Colonic mucosa (tissue), 4 donors: ENCODE results near the gene MDM4. TPM values are rescaled to one million over a fixed set of nuclear protein-coding genes. Genes with fewer than 3 reads are reported as not detected.

Source experiments
- DNase-seq: peaks from one replicate; pipeline ENCODE4 v3.0.0-alpha.2; 2020
- H3K27ac ChIP-seq: fragments of 200-600 bp; one replicate; pipeline ENCODE4 v1.8.0; 2021
- H3K27me3 ChIP-seq: fragments of 200-600 bp; one replicate; pipeline ENCODE4 v1.8.0; 2021
- H3K36me3 ChIP-seq: fragments of 200-600 bp; one replicate; pipeline ENCODE4 v1.8.0; 2021
- H3K4me1 ChIP-seq: fragments of 200-600 bp; one replicate; pipeline ENCODE4 v1.8.0; 2021; ENCODE audit warnings: mild to moderate bottlenecking
- H3K4me3 ChIP-seq: fragments of 200-600 bp; one replicate; pipeline ENCODE4 v1.8.0; 2021
- H3K9ac ChIP-seq, 2 donors: one replicate each; pipeline ENCODE4 v1.7.0; 2013; ENCODE audit warnings: control low read depth in 2 of 2, low read depth in 2 of 2, low read length in 2 of 2
- H3K9me3 ChIP-seq: fragments of 200-600 bp; one replicate; pipeline ENCODE4 v1.8.0; 2021
- intact Hi-C: fragments of 100-400 bp; cut with DNase I; formaldehyde crosslinking; loops from one replicate; pipeline ENCODE4 v1.14.1; 2022
- total RNA-seq, 2 donors: library from RNA; stranded (reverse); fragmentation: NEBNext Ultra II Directional in 1 of 2; extraction: Animal tissue kit (Norgen Biotek cat#: 25700) in 1 of 2; gene quantifications; one replicate each; pipeline ENCODE4 v1.2.1, GENCODE V29; 2021
- TF ChIP-seq, protein P1 (sequence below): fragments of 200-600 bp; IDR thresholded peaks from one replicate; pipeline ENCODE4 v1.8.0; 2022; ENCODE audit warnings: antibody characterized with exemption, mild to moderate bottlenecking
- donor health status: healthy.
- donor health status: DM: no; HTN: no; CAD: no.
- donor health status: DM: no; HTN: no; CAD: no.

MDM4 gene
- total RNA-seq, 2 donors from 2014 or later: 43.7 to 49.8 TPM

DNA sequence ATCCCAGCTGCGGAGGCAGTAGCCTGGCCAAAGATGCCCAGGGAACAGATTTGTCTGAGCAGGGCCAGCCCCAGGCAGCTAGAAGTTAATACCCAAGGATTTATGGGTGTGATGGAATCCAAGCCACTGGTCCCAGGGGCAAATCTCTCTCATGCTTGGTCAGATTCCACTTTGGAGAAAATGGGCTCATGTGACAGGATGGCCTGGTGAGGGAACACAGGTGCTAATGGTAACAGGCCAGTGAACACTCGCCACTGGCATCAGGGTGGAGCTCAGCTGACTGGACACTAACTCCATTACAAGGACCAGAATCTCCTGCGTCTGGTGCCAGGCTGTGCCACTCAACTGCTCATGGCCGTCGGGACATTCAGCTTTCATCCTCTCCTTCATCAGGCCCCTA, 12.0 kb downstream of the MDM4 start:
- H3K36me3 ChIP-seq: peaks cover 38% of the 10 kb centered on the region
- H3K4me1 ChIP-seq: no peaks in the 10 kb centered on the region
- intact Hi-C loops: no loop called here
- H3K4me3 ChIP-seq: no peak overlapping the region
- no peaks in the 10 kb centered on the region for H3K9me3 ChIP-seq
- no peak overlapping the region for H3K27ac ChIP-seq
- H3K9ac ChIP-seq: no peak overlapping the region
- TF ChIP-seq, protein P1, sequence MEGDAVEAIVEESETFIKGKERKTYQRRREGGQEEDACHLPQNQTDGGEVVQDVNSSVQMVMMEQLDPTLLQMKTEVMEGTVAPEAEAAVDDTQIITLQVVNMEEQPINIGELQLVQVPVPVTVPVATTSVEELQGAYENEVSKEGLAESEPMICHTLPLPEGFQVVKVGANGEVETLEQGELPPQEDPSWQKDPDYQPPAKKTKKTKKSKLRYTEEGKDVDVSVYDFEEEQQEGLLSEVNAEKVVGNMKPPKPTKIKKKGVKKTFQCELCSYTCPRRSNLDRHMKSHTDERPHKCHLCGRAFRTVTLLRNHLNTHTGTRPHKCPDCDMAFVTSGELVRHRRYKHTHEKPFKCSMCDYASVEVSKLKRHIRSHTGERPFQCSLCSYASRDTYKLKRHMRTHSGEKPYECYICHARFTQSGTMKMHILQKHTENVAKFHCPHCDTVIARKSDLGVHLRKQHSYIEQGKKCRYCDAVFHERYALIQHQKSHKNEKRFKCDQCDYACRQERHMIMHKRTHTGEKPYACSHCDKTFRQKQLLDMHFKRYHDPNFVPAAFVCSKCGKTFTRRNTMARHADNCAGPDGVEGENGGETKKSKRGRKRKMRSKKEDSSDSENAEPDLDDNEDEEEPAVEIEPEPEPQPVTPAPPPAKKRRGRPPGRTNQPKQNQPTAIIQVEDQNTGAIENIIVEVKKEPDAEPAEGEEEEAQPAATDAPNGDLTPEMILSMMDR: no peak
- no peaks in the 10 kb centered on the region for H3K27me3 ChIP-seq
- no peak for DNase-seq

DNA sequence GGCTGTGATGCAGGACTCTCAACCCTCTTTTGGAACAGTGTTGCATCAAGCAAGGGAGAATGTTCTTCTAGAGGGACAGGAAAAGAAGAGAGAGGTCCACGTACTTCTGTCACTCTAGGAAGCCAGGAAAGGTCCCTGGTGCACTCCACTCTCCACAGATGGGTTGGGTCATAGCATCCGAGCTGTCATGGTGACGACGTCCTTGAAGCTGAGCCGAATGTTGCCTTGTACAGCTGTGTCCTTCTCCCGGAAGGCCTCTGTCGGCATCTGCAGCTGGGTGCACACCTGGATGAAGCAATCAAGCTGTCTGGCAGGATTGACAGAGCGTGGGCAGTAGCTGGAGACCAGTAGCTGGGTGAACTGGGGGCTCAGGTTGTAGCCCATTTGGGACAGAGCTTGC, 12.5 kb downstream of the MDM4 start:
- no peaks in the 10 kb centered on the region for H3K9me3 ChIP-seq
- H3K4me3 ChIP-seq: no peak overlapping the region
- no peak for DNase-seq
- peaks cover 38% of the 10 kb centered on the region for H3K36me3 ChIP-seq
- no peak overlapping the region for H3K27ac ChIP-seq
- TF ChIP-seq, protein P1: no peak
- intact Hi-C loops: no loop called here
- H3K27me3 ChIP-seq: no peaks in the 10 kb centered on the region
- no peak overlapping the region for H3K9ac ChIP-seq
- no peaks in the 10 kb centered on the region for H3K4me1 ChIP-seq

GRCh38 chr1:204529371-204529895, 13.2 kb downstream of the MDM4 start:
- no peak for DNase-seq
- no peaks in the 10 kb centered on the region for H3K4me1 ChIP-seq
- intact Hi-C loops: no loop called here
- no peak overlapping the region for H3K27ac ChIP-seq
- no peak overlapping the region for H3K4me3 ChIP-seq
- TF ChIP-seq, protein P1: no peak
- no peak overlapping the region for H3K9ac ChIP-seq
- peaks cover 38% of the 10 kb centered on the region for H3K36me3 ChIP-seq
- H3K9me3 ChIP-seq: no peaks in the 10 kb centered on the region
- no peaks in the 10 kb centered on the region for H3K27me3 ChIP-seq

DNA sequence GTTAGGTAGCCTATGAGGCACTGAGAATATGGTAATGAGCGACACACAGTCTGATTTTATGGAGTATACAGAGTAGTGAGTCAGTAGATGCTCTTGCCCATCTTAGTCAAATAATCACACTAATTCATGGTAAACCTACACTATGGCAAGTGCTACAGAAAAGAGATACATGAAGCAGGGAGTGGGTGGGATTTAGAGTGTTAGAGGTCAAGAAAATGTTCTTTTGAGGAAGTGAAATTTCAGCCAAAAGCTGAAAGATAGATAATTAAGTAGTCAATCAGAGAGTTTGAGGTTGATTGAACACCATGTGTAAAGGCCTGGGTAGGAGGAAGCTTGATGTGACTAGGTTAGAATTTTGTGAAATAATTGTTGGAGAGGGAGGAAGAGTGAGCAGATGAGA, 14.7 kb downstream of the MDM4 start:
- TF ChIP-seq, protein P1: no peak
- H3K27me3 ChIP-seq: no peaks in the 10 kb centered on the region
- DNase-seq: no peak
- no peaks in the 10 kb centered on the region for H3K9me3 ChIP-seq
- H3K27ac ChIP-seq: no peak overlapping the region
- H3K4me1 ChIP-seq: no peaks in the 10 kb centered on the region
- no peak overlapping the region for H3K4me3 ChIP-seq
- H3K9ac ChIP-seq: no peak overlapping the region
- H3K36me3 ChIP-seq: peaks cover 31% of the 10 kb centered on the region
- intact Hi-C loops: no loop called here

GRCh38 chr1:204532832-204533231, 16.6 kb downstream of the MDM4 start:
- H3K4me3 ChIP-seq: no peak overlapping the region
- no peaks in the 10 kb centered on the region for H3K27me3 ChIP-seq
- no peaks in the 10 kb centered on the region for H3K4me1 ChIP-seq
- TF ChIP-seq, protein P1: no peak
- intact Hi-C loops: no loop called here
- H3K27ac ChIP-seq: no peak overlapping the region
- H3K9ac ChIP-seq: no peak overlapping the region
- no peak for DNase-seq
- no peaks in the 10 kb centered on the region for H3K9me3 ChIP-seq
- peaks cover 18% of the 10 kb centered on the region for H3K36me3 ChIP-seq

GRCh38 chr1:204541626-204542025, 25.4 kb downstream of the MDM4 start:
- H3K9ac ChIP-seq: no peak overlapping the region
- H3K4me1 ChIP-seq: no peaks in the 10 kb centered on the region
- H3K27me3 ChIP-seq: no peaks in the 10 kb centered on the region
- H3K4me3 ChIP-seq: no peak overlapping the region
- peaks cover 3% of the 10 kb centered on the region for H3K36me3 ChIP-seq
- TF ChIP-seq, protein P1: no peak
- no peaks in the 10 kb centered on the region for H3K9me3 ChIP-seq
- no peak overlapping the region for H3K27ac ChIP-seq
- DNase-seq: no peak
- intact Hi-C loops: no loop called here
